A673 (cell line): ENCODE measurements around the gene EHHADH.

Experiments used
- EZH2 ChIP-seq: fragments of 200-600 bp; sonication (generic); IDR thresholded peaks from 2 replicates; pipeline ENCODE4 v1.6.1; 2017; ENCODE audit warnings: borderline replicate concordance, low read depth, mild to moderate bottlenecking, mixed read lengths, antibody characterized with exemption, low read length; ENCODE audit not compliant: poor library complexity, severe bottlenecking
- TF ChIP-seq, protein P1 (sequence below): fragments of 300-800, 200-600 bp; sonication (generic); conservative IDR thresholded peaks from 2 replicates; pipeline ENCODE4 v1.5.1; 2017; ENCODE audit warnings: low read depth, mild to moderate bottlenecking, antibody characterized with exemption, low read length, moderate library complexity, mixed read lengths

DNA sequence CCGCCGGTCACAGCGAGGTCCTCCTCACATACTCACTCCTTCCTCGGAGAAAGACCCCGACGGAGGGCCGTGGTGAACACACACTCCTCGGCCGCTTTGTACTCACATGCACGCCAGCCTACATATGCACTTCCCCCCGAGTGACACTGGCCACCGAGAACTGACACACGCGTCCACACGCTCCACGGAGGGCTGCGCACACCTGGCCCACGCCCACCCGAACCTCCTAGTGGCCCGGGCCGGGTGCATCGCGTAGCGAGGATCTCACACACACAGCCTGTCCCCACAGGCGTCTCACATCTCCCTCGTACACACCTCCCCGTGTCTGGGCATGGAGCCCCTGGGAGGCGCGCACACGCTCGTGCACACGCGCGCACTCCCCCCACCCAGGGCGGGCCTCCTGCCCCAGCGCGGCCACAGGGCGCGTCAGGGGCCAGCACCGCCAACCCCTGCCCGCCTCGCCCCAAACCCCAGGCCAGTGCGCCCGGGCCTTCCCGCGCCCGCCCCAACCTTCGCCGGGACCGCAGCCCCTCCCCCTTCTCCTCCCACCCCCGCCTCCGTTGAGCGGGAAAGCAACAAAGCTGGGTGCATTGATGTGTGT lies 100.6 kb downstream of the EHHADH start:
- TF ChIP-seq EZH2, result no peak
- TF ChIP-seq, protein P1, sequence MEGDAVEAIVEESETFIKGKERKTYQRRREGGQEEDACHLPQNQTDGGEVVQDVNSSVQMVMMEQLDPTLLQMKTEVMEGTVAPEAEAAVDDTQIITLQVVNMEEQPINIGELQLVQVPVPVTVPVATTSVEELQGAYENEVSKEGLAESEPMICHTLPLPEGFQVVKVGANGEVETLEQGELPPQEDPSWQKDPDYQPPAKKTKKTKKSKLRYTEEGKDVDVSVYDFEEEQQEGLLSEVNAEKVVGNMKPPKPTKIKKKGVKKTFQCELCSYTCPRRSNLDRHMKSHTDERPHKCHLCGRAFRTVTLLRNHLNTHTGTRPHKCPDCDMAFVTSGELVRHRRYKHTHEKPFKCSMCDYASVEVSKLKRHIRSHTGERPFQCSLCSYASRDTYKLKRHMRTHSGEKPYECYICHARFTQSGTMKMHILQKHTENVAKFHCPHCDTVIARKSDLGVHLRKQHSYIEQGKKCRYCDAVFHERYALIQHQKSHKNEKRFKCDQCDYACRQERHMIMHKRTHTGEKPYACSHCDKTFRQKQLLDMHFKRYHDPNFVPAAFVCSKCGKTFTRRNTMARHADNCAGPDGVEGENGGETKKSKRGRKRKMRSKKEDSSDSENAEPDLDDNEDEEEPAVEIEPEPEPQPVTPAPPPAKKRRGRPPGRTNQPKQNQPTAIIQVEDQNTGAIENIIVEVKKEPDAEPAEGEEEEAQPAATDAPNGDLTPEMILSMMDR, result no peak
